Skin epidermis (tissue), 12 donors: Measurements from ENCODE around the gene NOS1AP.
"Not testable (repeated sequence)": the region's sequence is repeated elsewhere in the genome, so short reads cannot be mapped to it uniquely, and the experiment has no call there.

ENCODE experiments used
- H3K27ac ChIP-seq, 21 experiments: fragments of 200-600 bp; sonication (generic) in 11 of 21; one replicate each; pipeline ENCODE4 v1.5.0; 2020; ENCODE audit warnings: mild to moderate bottlenecking in 3 of 21, inconsistent platforms in 2 of 21, moderate library complexity in 2 of 21
- H3K4me3 ChIP-seq, 7 experiments: fragments of 200-600 bp; sonication (generic) in 2 of 7; one replicate each; pipeline ENCODE4 v1.5.0; 2020; ENCODE audit warnings: inconsistent platforms in 2 of 7, mild to moderate bottlenecking in 2 of 7, moderate library complexity in 1 of 7

NOS1AP gene

DNA sequence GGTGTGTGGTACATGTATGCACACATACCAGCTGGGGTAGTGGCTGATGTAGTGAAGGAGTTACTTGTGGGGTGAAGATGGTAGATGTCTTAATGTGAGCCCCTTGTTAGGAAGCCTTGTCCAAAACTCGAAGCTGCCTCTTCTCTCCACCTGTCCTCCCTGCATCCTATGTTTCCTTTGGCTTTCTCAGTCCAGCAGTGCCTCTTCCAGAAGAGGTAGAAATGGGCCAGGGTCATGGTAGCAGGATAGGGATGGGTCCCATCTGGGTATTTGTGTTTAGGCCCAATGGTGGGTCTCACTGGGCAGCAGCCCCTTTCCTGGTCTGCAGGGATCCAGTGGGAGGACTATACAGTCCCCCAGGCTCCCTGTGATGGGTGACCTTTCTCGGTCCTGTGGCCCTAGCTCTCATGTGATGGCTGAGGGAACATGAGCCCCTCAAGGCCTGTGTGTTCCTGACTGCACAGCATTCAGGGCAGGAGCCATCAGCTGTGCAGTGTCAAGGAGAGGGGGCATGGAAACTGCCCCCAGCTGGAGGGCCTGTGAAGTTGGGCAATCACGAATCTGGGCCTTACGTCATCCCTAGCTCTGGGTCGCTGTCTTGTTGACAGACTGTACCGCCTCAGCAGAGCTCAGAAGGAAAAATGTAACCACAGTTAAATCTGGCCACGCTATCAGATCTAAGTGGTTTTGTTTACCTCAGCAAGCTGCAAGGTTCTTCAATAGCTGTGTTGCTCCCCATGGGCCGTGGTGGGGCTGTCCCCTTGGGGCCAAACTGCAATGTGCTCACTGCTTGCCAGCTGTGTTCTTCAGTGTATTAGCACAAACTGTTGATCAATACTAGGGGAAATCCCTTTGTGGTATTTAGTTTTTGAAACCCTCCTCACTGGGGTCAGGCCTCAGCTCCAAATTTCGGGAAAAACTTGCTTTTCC, 82.7 kb downstream of the NOS1AP start:
- Histone ChIP-seq H3K4me3 (no peak overlapping the region), H3K27ac (no peak overlapping the region)

DNA sequence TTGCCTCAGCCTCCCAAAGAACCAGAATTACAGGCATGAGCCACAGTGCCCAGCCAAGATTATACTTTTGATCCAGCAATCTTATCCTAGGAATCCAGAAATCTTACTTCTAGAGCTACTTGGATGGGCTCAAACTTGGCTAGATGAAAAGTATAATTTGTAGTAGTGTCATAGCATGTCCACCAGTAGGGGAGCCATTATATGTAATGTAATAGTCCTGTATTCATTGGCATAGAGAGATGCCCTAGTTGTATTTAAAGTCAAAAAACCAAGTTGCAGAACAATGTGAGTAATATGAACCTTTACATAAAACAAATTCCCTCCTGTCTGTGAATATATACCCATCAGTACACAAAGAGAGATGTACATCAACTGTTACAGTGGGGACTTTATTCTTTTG, 83.9 kb downstream of the NOS1AP start:
- H3K27ac ChIP-seq = no peak overlapping the region
- no peak overlapping the region for H3K4me3 ChIP-seq

DNA sequence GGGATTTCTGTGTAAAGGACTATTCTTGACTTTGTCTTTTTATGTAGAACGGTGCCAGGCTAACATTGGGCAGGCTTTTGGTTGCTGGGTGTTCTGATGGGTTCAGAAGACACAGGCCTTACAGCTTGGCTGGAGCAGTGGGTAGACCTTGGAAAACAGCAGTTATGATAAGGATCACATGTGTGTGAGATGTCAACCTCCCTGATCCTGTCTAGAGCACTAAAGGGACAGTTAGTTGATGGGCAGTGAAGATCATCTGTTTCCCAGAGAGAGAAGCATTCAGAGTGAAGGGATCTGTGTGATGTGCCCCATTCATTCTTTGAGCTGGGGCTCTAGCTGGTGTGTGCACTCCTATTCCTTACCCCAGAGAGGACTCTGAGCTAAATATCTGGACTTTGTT, 88.0 kb downstream of the NOS1AP start:
- Histone ChIP-seq H3K4me3 (no peak overlapping the region), H3K27ac (no peak overlapping the region)

DNA sequence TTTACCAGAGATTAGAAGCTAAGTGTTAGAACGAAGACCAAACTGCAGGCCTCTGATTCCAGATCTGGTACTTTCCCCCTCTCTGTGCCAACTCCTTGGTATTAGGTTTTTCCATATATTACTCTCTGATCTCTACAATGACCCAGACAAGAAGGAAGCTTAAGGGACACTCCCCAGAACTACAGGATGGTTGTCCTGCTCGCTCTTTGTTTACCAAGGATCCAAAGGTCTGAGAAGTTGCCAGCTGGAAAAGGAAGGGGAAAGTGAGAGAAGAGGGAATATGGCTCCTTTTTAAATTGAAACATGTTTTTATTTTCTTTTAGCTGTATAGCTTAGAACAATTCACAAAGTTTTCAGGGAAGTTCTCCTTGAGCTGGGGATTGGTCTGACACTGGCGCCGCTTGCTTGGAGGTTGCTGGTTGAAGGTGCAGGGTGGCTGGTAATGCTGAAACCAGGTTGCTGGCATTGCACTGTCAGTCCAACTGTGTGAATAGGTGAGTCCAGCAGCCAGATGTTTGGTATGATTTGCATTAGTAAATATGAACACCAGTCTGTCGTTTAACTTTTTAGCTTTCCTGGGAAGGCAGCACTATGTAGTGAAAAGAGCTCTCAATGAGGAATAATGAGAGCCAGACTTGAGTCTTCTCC, 89.3 kb downstream of the NOS1AP start:
- Histone ChIP-seq H3K4me3 (no peak overlapping the region), H3K27ac (no peak overlapping the region)

DNA sequence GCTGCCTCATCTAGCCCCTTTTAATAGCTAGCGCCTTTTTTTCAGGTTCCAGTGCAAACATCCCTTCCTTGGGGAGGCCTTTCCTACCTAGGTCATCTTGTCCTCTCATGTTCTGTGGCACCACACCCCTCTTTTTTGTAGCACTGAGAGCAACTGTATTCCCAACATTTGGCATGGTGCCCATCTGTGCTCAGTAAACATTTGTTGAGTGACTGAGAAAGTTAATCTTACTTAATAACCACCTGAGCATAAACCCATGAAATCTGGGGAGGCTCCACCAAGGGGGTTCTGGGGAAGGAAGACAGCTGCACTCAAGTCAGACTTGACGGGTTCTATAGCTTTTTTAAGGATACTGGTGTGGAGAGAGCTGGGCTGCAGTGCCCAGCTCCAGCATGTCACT, 90.0 kb downstream of the NOS1AP start:
- no peak overlapping the region for H3K27ac ChIP-seq

DNA sequence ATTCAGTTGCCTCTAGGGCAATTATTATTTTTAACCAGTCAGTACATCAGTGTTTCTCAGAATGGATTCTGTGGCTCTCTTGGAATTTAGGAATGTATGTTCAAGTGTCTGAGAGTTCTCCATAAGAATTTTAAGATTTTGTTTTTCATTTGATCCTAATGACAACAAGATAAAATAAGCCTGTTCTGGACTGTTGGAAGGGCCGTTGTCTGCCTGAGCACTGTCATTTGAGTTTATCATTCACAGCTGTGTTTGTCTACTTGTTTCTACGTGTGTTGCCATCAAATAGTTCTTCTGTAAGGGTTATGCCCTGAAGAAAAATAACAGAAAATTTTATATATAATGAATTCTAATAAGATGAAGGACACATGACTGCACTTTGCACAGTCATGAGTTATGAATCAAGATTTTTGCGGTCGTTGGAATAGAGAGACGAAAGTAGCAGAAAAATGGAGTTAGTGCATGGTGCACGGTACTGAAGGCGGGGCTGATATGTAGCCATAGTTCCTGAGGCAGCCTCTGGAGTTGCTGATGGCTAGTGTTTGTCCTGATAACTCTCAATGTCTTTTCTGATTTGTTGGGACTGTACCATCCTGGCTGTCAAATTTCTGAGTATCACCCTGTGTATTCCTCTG, 92.5 kb downstream of the NOS1AP start:
- H3K4me3 ChIP-seq = no peak overlapping the region
- H3K27ac ChIP-seq = no peak overlapping the region

More for the DNA sequence above, 90.0 kb downstream of the NOS1AP start:
- no peak overlapping the region for H3K4me3 ChIP-seq

DNA sequence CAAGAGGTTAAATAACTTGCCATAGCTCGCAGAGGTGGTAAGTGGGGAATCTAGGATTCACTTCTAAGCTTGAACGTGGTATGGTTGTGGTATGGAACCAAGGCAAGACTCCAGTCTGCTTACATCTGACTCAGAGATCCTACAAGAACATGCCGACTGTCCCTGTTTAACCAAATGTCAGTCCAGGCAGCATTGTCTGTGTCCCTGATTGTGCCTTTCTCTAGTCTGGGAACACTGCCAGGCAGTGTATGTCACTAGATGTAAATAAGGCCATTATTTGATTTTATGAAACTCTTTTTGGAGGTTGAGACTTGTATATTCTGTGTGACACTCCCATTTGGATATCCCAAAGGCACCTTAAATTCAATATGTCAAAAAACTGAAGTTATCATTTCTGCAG, 96.0 kb downstream of the NOS1AP start:
- H3K4me3 ChIP-seq = no peak overlapping the region
- no peak overlapping the region for H3K27ac ChIP-seq

DNA sequence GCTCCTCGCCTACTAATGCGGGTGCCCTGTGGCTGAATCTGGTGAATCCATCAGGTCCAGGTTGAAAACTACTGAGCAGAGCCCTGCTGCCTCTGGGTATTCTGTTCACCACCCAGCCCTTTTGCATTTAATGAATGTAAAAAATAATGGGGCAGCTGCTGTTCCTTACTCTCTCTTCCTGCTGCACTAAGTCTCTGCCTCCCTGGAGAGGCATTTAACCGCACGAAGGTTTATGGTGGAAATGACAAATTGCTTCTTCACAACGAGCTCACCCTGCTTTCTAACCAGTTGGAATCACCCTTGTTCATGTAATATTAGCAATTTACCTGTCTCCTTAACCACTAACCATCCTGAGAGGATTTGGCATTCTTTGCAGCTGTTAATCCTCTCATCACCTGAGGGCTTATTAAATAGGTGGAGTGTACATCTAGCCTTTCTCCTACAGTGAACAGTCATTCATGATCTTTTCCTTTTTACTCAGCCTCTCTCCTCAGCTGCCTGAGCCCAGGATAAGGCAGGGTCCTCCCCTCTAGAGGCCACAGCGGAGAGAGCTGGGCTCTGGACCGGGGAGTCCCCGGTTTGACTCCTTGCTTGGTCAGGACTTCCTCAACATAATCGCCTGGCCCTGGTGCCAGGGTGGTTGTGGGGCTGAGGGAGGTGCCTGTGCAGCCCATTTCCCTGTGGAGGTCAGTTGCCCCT, 97.6 kb downstream of the NOS1AP start:
- H3K27ac ChIP-seq = no peak overlapping the region

DNA sequence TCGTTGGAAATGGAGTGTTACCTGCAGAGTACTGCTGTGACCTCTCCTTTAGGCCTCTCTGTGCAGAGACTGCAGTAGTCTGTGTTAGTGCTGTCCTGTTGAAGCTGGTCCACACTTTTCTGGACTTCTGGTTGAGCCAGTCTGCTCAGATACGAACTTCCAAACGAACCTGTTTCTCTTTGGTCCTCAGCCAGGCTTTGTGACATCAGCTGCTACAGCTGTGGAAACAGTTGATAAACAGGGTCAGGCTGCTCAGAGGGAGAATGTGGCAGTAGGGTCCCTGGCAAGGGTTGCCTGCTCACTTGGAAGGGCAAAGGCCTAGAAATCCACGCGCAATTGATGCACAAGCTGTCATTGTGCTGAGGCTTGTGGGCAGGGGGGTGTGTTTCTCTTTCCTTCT, 98.8 kb downstream of the NOS1AP start:
- Histone ChIP-seq H3K27ac (peak overlapping the region in 1 of 21 experiments; percentile 10), H3K4me3 (no peak overlapping the region)

More for the DNA sequence above, 97.6 kb downstream of the NOS1AP start:
- no peak overlapping the region for H3K4me3 ChIP-seq

DNA sequence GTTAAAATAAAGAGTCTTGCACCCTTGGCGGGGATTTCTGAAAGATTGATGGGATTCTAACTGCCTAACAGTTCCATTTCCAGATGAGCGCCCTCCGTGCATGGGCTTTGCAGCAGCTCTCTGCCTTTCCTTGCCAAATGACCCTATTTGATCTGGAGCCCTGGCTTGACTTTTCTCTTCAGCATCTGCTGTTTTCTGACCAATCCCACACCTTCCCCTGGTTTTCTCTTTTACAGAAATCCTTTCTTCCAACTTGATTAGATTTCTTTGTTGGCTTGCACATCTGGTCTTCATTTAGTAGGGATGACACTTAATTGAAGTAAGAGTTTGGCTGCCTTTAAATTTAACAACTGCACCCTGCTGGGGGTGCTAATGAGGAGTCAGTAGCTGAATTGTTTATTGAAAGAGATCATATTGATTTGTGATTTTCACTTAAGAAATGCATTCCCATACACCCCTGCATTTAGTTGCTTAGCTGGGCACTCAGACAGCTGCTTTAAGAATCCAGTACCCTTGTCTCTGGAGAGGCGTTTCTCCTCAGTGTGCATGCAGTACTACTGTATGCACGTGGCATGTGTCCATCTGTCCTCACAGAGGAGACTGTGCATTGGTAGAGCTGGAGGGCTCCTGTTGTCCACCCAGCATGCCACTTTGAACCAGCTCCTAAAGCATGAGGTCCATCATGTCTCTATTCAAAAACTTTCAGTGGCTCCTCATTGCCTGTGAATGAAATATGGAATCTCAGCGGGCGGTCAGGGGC, 99.7 kb downstream of the NOS1AP start:
- Histone ChIP-seq H3K4me3 (no peak overlapping the region), H3K27ac (no peak overlapping the region)

DNA sequence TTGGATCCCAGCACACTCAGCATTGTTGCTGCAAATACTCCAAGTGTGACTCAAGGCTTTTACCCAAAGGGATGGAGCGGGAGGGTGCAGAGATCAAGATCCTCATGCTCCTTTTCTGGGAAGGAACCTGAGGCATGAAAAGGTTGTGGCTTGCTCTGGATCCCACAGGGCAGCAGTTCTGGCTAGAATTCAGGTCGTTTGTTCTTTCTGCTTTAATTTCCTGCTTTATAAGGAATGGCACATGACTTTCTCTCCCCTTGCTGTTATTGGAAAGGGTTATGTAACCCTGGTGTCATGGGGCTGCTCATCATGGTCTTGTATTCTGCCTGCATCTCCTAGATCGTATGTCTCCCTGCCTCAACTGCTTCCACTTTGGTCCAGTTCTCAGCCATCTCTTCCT, 101.6 kb downstream of the NOS1AP start:
- Histone ChIP-seq H3K27ac (no peak overlapping the region), H3K4me3 (no peak overlapping the region)

DNA sequence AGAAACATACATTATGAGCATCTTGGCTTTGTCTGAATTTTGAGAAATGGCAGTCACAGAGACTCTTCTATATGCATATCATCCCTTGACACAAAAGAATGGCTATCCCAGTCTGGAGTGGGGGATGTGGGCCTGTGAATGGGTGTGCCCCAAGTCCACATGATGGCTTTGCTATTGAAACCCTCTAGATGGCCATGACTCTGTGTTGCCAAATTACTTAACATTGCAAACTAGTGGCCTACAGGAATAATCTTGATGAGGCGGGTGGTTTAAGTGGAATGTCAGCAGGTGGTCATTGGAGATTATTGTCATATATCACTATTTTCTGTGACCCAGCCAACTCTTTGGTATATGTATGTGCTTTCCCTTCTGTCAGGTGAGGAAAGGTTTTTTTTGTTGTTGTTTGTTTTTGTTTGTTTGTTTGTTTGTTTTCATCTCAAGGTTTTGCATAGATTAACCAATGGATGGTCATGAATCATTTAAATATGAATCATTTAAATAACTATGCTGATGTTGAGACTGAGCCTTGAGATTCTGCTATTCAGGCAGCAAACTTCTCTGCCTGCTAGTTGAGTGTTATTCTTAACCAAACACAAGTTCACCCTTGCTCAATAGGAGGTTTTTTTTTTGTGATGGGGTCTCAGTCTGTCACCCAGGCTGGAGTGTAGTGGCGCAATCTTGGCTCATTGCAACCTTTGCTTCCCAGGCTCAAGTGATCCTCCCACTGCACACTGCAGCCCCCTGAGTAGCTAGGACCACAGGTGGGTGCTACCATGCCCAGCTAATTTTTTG, 103.0 kb downstream of the NOS1AP start:
- no peak overlapping the region for H3K27ac ChIP-seq
- no peak overlapping the region for H3K4me3 ChIP-seq

DNA sequence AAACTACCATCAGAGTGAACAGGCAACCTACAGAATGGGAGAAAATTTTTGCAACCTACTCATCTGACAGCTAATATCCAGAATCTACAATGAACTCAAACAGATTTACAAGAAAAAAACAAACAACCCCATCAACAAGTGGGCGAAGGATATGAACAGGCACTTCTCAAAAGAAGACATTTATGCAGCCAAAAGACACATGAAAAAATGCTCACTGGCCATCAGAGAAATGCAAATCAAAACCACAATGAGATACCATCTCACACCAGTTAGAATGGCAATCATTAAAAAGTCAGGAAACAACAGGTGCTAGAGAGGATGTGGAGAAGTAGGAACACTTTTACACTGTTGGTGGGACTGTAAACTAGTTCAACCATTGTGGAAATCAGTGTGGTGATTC, 104.1 kb downstream of the NOS1AP start:
- not testable (repeated sequence) for H3K27ac ChIP-seq

DNA sequence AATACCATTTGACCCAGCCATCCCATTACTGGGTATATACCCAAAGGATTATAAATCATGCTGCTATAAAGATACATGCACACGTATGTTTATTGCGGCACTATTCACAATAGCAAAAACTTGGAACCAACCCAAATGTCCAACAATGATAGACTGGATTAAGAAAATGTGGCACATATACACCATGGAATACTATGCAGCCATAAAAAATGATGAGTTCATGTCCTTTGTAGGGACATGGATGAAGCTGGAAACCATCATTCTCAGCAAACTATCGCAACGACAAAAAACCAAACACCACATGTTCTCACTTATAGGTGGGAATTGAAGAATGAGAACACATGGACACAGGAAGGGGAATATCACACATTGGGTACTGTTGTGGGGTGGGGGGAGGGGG, 104.5 kb downstream of the NOS1AP start:
- not testable (repeated sequence) for H3K27ac ChIP-seq, H3K4me3 ChIP-seq

More for the DNA sequence above, 104.1 kb downstream of the NOS1AP start:
- H3K4me3 ChIP-seq = not testable (repeated sequence)

DNA sequence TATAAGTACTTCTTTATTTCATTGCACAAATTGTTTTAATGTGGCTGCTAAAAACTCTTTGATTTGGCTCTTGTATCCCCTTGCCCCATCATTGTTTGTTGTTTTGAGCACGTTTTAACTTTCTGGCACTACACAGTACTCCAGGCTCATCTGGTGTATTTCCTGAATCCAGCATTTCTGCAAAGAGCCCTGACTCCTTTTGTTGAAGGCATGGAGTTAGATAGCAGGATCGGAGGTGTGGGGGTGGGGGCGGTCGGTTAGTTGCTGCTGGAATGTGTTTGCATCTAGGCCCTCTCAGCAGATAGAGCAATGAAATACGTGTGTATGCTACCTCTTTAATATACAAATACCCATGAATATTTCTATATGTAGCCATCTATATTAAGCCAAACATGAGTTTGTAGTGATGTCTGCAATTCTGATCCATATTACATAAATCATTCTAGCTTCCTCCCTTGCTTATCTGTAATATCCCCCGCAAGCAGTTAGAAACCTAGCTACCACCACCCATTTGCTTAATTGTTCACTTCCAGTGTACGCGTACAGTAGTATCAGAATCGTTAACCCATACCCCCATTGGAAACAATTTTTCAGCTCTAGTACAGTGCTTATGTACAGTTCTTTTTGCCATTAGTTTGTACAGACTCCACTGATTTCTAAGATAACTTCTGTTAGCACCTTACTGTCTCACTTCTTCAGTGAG, 106.0 kb downstream of the NOS1AP start:
- Histone ChIP-seq H3K27ac (no peak overlapping the region), H3K4me3 (no peak overlapping the region)

DNA sequence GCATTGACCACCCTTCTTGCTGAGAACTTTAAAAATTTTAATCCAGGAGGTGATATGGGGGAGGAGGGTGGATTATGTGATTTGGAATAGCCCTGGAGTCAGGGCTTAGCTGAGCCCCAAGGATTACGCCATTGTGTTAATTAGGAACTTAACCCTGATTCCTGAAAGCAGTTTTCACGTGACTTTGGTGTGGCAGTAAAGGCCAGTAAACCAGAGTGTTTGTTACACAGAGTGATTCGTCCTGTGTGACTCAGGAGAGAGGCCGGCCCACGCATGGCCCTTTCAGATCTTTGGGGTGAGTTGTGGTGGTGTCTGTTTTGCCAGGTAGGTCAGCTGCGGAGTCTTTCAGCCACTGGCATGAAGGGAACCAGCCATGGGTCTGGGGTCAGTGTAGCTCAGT, 107.6 kb downstream of the NOS1AP start:
- H3K27ac ChIP-seq = no peak overlapping the region
- H3K4me3 ChIP-seq = no peak overlapping the region

DNA sequence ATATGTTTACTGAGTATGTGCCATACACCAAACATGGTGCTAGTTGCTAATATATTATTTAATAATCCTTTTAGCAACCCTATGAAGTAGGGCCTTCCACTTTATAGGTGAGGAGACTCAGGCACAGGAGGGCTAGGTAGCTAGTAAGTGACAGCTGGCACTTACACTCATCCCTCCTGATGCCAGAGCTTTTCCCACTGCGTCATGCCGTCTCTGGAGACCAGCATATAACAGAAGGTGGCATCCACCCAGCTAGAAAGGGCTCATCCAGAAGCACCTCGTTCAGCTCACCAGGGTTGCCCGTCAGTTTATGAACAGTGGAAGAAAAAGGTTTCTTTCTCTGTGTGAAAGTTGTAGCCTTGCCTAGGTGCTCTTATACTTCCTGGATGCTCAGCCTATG, 108.9 kb downstream of the NOS1AP start:
- H3K27ac ChIP-seq = no peak overlapping the region
- H3K4me3 ChIP-seq = no peak overlapping the region

DNA sequence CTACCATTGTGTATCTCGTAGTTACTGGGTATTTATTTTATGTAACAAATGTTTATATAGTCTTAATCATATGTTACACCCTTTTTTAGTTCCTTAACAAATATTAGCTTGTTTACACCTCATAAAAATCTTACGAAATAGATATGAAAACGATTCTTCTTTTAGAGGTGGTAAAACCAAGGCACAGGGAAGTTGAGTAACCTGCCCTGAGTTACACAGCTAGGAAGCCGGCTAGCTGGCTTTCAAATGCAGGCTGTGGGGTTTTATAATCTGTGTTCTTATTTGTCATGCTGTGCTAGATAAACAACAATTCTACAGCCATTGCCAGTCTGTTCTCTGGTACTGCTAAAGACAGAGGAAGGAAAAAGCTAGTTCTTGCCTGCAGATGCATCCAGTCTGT, 109.6 kb downstream of the NOS1AP start:
- Histone ChIP-seq H3K27ac (no peak overlapping the region), H3K4me3 (no peak overlapping the region)
